DMS53 (cell line): Measurements from ENCODE around the gene MYO1H.

ENCODE experiments used
- DNase-seq: peaks from one replicate; lab custom pipeline; 2025; lab: John Stamatoyannopoulos, UW

MYO1H gene

GRCh38 chr12:109494348-109494881 lies 146.7 kb downstream of the MYO1H start:
- DNase-seq = no peak

- DNase-seq = no peak
These were observed 147.3 kb downstream of the MYO1H start for GRCh38 chr12:109495012-109495411.

DNA sequence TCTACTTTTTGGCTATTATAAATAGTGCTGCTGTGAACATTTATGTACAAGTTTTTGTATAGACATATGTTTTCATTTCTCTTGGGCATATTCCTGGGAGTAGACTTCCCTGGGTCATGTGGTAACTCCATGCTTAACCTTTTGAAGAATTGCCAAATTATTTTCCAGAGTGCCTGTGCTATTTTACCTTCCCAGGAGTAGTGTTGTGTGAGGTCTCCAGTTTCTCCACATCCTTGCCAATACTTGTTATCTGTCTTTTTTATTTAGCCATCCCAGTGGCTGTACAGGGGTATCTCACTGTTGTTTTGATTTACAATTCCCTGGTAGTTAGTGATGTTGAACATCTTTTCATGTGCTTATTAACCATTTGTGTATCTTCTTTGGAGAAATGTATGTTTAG lies 148.6 kb downstream of the MYO1H start:
- DNase-seq = no peak

DNA sequence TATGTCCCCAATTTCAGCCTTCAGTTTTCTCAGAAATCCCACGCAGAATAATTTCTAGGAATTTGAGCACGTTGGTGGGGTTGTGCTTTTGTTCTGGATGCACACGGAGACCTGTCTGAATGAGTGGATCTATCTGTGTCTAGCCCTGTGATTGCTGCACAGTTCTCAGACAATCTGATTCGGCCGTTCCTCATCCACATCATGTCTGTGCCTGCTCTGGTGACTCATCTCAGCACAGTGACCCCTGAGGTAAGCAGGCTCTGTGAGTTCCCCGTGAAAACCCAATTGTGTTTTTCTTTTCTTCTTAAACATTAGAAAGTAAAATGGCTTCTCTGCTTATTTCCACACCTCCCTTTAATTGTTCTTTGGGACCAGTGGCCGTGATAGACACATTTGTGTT lies 150.0 kb downstream of the MYO1H start:
- no peak for DNase-seq
